Measurements from ENCODE around the gene KLHL22.

DNA sequence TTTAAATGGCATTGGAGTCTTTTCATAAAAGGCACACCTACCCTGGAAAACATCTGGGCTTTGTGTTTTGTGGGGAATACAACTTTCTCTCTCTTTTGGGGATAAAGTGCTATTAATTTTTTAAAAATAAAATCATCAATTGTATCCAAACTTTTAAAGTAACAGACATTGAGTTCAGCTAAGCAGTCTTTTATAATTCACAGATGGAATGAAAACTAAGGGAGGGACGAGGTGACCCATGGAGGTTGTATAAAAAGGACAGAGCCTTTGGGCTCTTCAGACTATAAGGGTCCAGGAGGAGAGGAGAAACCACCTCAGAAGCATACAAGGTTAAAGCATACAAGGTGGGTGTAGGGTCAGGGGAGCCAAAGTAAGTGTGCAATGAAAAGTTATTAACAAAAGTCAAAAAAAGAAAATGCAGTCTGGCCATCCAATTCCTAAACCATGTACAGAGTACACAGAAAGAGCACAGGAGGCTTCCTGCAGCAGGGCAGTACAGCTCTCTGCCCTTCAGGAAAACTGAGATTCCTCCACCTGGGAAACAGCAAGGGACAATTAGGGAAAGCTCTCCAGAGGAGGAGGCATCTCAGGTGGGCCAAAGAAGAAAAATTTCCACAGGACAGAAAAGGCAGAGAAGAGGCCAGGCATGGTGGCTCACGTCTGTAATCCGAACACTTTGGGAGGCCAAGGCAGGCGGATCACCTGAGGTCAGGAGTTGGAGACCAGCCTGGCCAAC, 10.5 kb downstream of the KLHL22 start:
- TF ChIP-seq, protein P1, sequence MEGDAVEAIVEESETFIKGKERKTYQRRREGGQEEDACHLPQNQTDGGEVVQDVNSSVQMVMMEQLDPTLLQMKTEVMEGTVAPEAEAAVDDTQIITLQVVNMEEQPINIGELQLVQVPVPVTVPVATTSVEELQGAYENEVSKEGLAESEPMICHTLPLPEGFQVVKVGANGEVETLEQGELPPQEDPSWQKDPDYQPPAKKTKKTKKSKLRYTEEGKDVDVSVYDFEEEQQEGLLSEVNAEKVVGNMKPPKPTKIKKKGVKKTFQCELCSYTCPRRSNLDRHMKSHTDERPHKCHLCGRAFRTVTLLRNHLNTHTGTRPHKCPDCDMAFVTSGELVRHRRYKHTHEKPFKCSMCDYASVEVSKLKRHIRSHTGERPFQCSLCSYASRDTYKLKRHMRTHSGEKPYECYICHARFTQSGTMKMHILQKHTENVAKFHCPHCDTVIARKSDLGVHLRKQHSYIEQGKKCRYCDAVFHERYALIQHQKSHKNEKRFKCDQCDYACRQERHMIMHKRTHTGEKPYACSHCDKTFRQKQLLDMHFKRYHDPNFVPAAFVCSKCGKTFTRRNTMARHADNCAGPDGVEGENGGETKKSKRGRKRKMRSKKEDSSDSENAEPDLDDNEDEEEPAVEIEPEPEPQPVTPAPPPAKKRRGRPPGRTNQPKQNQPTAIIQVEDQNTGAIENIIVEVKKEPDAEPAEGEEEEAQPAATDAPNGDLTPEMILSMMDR (conservative IDR thresholded peaks at IDR 0.05; ENCODE audit: low read length): no peak
- no peak for TF ChIP-seq EZH2phosphoT487 (IDR thresholded peaks at IDR 0.05; ENCODE audit: borderline replicate concordance)

Measured in Loucy (cell line).